ENCODE measurements around the gene WDHD1. TPM values are rescaled to one million over a fixed set of nuclear protein-coding genes. Genes with fewer than 3 reads are reported as not detected.

The WDHD1 gene
- total and polyA plus RNA-seq, 10 donors: 1.4 to 6.3 (median 3.8) TPM

GRCh38 chr14:54920052-54920451 lies 106.8 kb downstream of the WDHD1 start:
- Histone ChIP-seq H3K36me3 (no peaks in the 10 kb centered on the region), H3K4me1 (no peaks in the 10 kb centered on the region), H3K27ac (no peak overlapping the region), H3K27me3 (replicated peaks in 1 of 7) (no peaks in the 10 kb centered on the region), H3K4me3 (no peak overlapping the region), H3K9me3 (no peaks in the 10 kb centered on the region)
- no peak for DNase-seq
- WGBS, 5 donors: 78 to 95% (median 82%) methylated on average over 1 of the region's 1 CpG
- intact Hi-C loops (cut with DNase I; ENCODE audit: low total_unique reads): no loop called here
- TF ChIP-seq POLR2A (IDR thresholded peaks at IDR 0.05): no peak
- no peak for TF ChIP-seq POLR2AphosphoS5 (IDR thresholded peaks at IDR 0.05)
- no peak for TF ChIP-seq CTCF (IDR thresholded peaks at IDR 0.05 in 8 of 11, conservative IDR thresholded peaks at IDR 0.05 in 3 of 11)

- intact Hi-C loops (cut with DNase I; ENCODE audit: low total_unique reads): no loop called here
- Histone ChIP-seq H3K4me3 (no peak overlapping the region), H3K36me3 (no peaks in the 10 kb centered on the region), H3K27me3 (replicated peaks in 1 of 7) (no peaks in the 10 kb centered on the region), H3K27ac (no peak overlapping the region), H3K9me3 (no peaks in the 10 kb centered on the region), H3K4me1 (no peaks in the 10 kb centered on the region)
- no peak for TF ChIP-seq POLR2A (IDR thresholded peaks at IDR 0.05)
- TF ChIP-seq CTCF (IDR thresholded peaks at IDR 0.05 in 8 of 11, conservative IDR thresholded peaks at IDR 0.05 in 3 of 11): no peak
- DNase-seq: no peak
These were observed 107.6 kb downstream of the WDHD1 start for GRCh38 chr14:54919330-54919729.

DNA sequence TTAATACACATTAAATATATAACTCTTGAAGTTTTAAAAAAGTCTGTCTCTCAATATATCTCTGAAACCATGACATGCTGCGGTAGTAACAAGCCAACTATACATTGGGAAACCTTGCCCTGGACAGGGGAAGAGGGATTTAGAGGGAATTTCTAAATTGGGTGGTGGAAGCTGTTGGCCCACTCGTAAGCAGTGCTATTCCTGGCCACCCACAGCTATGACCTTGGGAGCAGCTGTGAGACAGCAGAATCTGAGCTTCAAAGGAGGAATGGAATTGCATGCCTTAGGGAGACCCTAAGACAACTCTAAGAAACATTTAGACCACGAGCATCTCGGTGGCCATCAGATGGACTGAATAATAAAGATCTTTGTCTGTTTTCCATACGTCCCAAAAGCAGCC lies 108.5 kb downstream of the WDHD1 start:
- no peaks in the 10 kb centered on the region for H3K9me3 ChIP-seq
- DNase-seq: no peak
- TF ChIP-seq CTCF (IDR thresholded peaks at IDR 0.05 in 8 of 11, conservative IDR thresholded peaks at IDR 0.05 in 3 of 11): no peak
- TF ChIP-seq POLR2AphosphoS5 (IDR thresholded peaks at IDR 0.05): no peak
- TF ChIP-seq POLR2A (IDR thresholded peaks at IDR 0.05): no peak
- H3K4me1 ChIP-seq: no peaks in the 10 kb centered on the region
- no peaks in the 10 kb centered on the region for H3K27me3 ChIP-seq (replicated peaks in 1 of 7)
- H3K4me3 ChIP-seq: no peak overlapping the region
- 72 to 86% (median 81%) methylated on average over 5 of the region's 5 CpGs for WGBS, 5 donors
- H3K27ac ChIP-seq: no peak overlapping the region
- intact Hi-C loops (cut with DNase I; ENCODE audit: low total_unique reads): no loop called here
- H3K36me3 ChIP-seq: no peaks in the 10 kb centered on the region

DNA sequence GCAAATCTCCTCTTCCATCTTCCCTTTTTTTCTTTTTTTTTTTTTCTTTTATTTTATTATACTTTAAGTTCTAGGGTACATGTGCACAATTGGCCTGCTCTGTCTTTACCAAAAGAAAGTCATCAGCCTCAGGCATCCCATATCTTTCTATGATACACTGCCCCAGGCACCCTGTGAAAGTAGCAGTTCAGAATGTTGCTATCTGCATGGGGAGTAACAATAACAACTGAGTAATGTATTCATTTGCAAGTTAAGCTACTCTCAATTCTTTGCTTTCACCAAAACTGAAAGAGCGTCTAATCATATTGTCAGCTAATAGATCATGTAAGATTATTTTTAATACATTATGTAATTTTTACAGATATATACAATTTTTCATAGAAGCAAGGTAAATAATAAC lies 110.8 kb downstream of the WDHD1 start:
- Histone ChIP-seq H3K27me3 (replicated peaks in 1 of 7) (no peaks in the 10 kb centered on the region), H3K36me3 (no peaks in the 10 kb centered on the region), H3K27ac (no peak overlapping the region), H3K4me3 (no peak overlapping the region), H3K9me3 (no peaks in the 10 kb centered on the region), H3K4me1 (no peaks in the 10 kb centered on the region)
- 93 to 100% (median 98%) methylated on average over 1 of the region's 1 CpG for WGBS, 5 donors
- no peak for TF ChIP-seq POLR2AphosphoS5 (IDR thresholded peaks at IDR 0.05)
- no peak for TF ChIP-seq CTCF (IDR thresholded peaks at IDR 0.05 in 8 of 11, conservative IDR thresholded peaks at IDR 0.05 in 3 of 11)
- TF ChIP-seq POLR2A (IDR thresholded peaks at IDR 0.05): no peak
- intact Hi-C loops (cut with DNase I; ENCODE audit: low total_unique reads): no loop called here
- DNase-seq: no peak
